Cardiac muscle cell (in vitro differentiated cells and primary cell): ENCODE results near the gene SPATA31E1. TPM values are rescaled to one million over a fixed set of nuclear protein-coding genes. Genes with fewer than 3 reads are reported as not detected.

ENCODE experiments used
- DNase-seq, 2 donors: peaks; one replicate each; pipeline versions ENCODE4 v3.0.0 to v3.0.0-alpha.2; 2010 to 2017; ENCODE audit warnings: low read depth in 1 of 2, low spot score in 1 of 2
- H3K27ac ChIP-seq: fragments of 200-600 bp; sonication (generic); 2 replicates; pipeline ENCODE4 v1.5.1; 2016
- H3K27me3 ChIP-seq: fragments of 200-600 bp; sonication (generic); 2 replicates; pipeline ENCODE4 v1.6.0; 2016; ENCODE audit warnings: control low read depth
- H3K36me3 ChIP-seq: fragments of 200-600 bp; sonication (generic); 2 replicates; pipeline ENCODE4 v1.5.1; 2016; ENCODE audit warnings: control low read depth
- H3K4me1 ChIP-seq: fragments of 200-600 bp; sonication (generic); 2 replicates; pipeline ENCODE4 v1.8.1; 2017; ENCODE audit warnings: low read depth, mild to moderate bottlenecking, mixed run types
- H3K4me3 ChIP-seq: fragments of 200-600 bp; sonication (generic); 2 replicates; pipeline ENCODE4 v1.5.1; 2016; ENCODE audit warnings: mild to moderate bottlenecking
- H3K9me3 ChIP-seq: fragments of 200-600 bp; sonication (generic); 2 replicates; pipeline ENCODE4 v1.5.1; 2017; ENCODE audit warnings: low read depth, mild to moderate bottlenecking, control low read depth
- polyA plus RNA-seq: library from polyadenylated mRNA; unstranded; fragments of >200 nt; fragmentation: Nextera tagmentation; extraction: Ambion mirVana; gene quantifications from 2 replicates; pipeline ENCODE4 v1.2.1, GENCODE V29; 2016
- total RNA-seq: library from RNA; depleted of rRNA; stranded (reverse); fragments of >200 nt; gene quantifications from 2 replicates; pipeline ENCODE4 v1.2.3, GENCODE V29; 2016
- TF ChIP-seq, protein P1 (sequence below): IDR thresholded peaks from 2 replicates; pipeline ENCODE4 v1.5.1; 2012; ENCODE audit warnings: low read depth, mild to moderate bottlenecking, low read length

SPATA31E1 gene
- total and polyA plus RNA-seq, 2 experiments from 2014 or later, result not detected

DNA sequence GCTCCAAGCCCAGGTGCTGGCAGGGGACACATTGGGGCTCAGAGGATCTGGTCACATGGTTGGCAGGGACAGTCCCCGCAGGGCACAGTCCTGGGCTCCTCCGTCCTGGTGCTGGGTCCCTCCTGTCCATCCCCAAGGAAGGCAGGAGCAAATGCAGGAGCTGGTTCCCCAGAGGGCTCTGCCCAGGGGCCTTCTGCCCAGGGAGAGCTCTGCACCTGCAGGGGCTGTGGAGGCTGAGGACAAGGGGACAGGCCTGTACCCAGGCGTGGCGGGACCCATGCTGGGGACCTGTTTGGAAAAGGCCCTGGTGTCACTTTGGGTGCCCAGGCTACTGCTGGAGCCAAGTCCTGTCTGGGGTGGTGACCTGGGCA lies 7.2 kb downstream of the SPATA31E1 start:
- DNase-seq, result no peak
- TF ChIP-seq, protein P1, sequence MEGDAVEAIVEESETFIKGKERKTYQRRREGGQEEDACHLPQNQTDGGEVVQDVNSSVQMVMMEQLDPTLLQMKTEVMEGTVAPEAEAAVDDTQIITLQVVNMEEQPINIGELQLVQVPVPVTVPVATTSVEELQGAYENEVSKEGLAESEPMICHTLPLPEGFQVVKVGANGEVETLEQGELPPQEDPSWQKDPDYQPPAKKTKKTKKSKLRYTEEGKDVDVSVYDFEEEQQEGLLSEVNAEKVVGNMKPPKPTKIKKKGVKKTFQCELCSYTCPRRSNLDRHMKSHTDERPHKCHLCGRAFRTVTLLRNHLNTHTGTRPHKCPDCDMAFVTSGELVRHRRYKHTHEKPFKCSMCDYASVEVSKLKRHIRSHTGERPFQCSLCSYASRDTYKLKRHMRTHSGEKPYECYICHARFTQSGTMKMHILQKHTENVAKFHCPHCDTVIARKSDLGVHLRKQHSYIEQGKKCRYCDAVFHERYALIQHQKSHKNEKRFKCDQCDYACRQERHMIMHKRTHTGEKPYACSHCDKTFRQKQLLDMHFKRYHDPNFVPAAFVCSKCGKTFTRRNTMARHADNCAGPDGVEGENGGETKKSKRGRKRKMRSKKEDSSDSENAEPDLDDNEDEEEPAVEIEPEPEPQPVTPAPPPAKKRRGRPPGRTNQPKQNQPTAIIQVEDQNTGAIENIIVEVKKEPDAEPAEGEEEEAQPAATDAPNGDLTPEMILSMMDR, result no peak
- no peak overlapping the region for H3K27ac ChIP-seq
- H3K36me3 ChIP-seq, result no peaks in the 10 kb centered on the region
- H3K4me3 ChIP-seq, result no peak overlapping the region
- H3K9me3 ChIP-seq, result no peaks in the 10 kb centered on the region
- H3K27me3 ChIP-seq, result no peaks in the 10 kb centered on the region
- no peaks in the 10 kb centered on the region for H3K4me1 ChIP-seq

DNA sequence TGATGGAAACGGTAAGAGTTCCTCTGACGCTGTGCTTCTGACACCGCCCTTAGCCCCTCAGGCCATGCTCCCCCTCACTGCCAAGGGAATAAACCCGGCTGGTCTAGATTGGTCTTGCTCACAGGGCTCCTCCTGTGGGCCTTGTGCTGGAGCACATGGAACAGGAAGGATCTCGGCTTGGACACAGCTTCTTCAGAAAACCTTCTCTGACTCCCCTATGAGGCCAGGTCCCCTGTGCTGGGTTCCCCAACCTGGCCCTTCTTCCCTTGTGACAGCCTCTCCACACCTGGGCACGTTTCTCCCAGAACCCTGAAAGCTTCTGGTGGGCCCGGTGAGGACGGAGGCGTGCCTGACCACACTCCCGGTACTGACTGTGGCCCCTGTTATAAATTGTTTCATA lies 8.2 kb downstream of the SPATA31E1 start:
- no peak overlapping the region for H3K27ac ChIP-seq
- TF ChIP-seq, protein P1, result no peak
- H3K4me1 ChIP-seq, result no peaks in the 10 kb centered on the region
- no peak overlapping the region for H3K4me3 ChIP-seq
- no peaks in the 10 kb centered on the region for H3K27me3 ChIP-seq
- H3K36me3 ChIP-seq, result no peaks in the 10 kb centered on the region
- no peak for DNase-seq
- no peaks in the 10 kb centered on the region for H3K9me3 ChIP-seq

GRCh38 chr9:87891754-87892153 lies 9.1 kb downstream of the SPATA31E1 start:
- Histone ChIP-seq H3K4me3 (no peak overlapping the region), H3K9me3 (no peaks in the 10 kb centered on the region), H3K36me3 (no peaks in the 10 kb centered on the region), H3K27me3 (no peaks in the 10 kb centered on the region), H3K4me1 (no peaks in the 10 kb centered on the region), H3K27ac (no peak overlapping the region)
- TF ChIP-seq, protein P1, result no peak
- peak in 1 of 2 donors; percentile 23 for DNase-seq

- no peak for DNase-seq
- TF ChIP-seq, protein P1, result no peak
- no peak overlapping the region for H3K27ac ChIP-seq
- no peak overlapping the region for H3K4me3 ChIP-seq
- no peaks in the 10 kb centered on the region for H3K9me3 ChIP-seq
- no peaks in the 10 kb centered on the region for H3K27me3 ChIP-seq
- no peaks in the 10 kb centered on the region for H3K36me3 ChIP-seq
- no peaks in the 10 kb centered on the region for H3K4me1 ChIP-seq
Measured at GRCh38 chr9:87892956-87893355, 10.3 kb downstream of the SPATA31E1 start.

- no peaks in the 10 kb centered on the region for H3K27me3 ChIP-seq
- no peaks in the 10 kb centered on the region for H3K4me1 ChIP-seq
- TF ChIP-seq, protein P1, result no peak
- no peak for DNase-seq
- no peak overlapping the region for H3K4me3 ChIP-seq
- H3K27ac ChIP-seq, result no peak overlapping the region
- no peaks in the 10 kb centered on the region for H3K36me3 ChIP-seq
- no peaks in the 10 kb centered on the region for H3K9me3 ChIP-seq
Measured at GRCh38 chr9:87894998-87895625, 12.4 kb downstream of the SPATA31E1 start.
